Sigmoid colon (tissue), 4 donors: Measurements from ENCODE around the gene GPC1.

ENCODE experiments used
- EP300 ChIP-seq, 4 donors: sonication (generic); formaldehyde crosslinking; IDR thresholded peaks; one replicate each; pipeline ENCODE4 v1.6.1; 2017; ENCODE audit warnings: antibody characterized with exemption in 4 of 4
- POLR2A ChIP-seq, 2 donors: fragments of 450-650 bp; IDR thresholded peaks; one replicate each; pipeline ENCODE4 v1.6.1; 2016; ENCODE audit warnings: antibody characterized with exemption in 2 of 2, mild to moderate bottlenecking in 2 of 2, moderate library complexity in 2 of 2
- POLR2AphosphoS5 ChIP-seq, 4 donors: sonication (generic); formaldehyde crosslinking; IDR thresholded peaks; one replicate each; pipeline ENCODE4 v1.6.1; 2017; ENCODE audit warnings: antibody characterized with exemption in 4 of 4
- TF ChIP-seq, protein P1 (sequence below), 4 experiments: fragments of 450-650 bp in 3 of 4; fragments of 200-600 bp in 1 of 4; IDR thresholded peaks; one replicate each; pipeline ENCODE4 v1.5.1; 2016 to 2019; ENCODE audit warnings: antibody characterized with exemption in 4 of 4, mild to moderate bottlenecking in 3 of 4, moderate library complexity in 2 of 4

DNA sequence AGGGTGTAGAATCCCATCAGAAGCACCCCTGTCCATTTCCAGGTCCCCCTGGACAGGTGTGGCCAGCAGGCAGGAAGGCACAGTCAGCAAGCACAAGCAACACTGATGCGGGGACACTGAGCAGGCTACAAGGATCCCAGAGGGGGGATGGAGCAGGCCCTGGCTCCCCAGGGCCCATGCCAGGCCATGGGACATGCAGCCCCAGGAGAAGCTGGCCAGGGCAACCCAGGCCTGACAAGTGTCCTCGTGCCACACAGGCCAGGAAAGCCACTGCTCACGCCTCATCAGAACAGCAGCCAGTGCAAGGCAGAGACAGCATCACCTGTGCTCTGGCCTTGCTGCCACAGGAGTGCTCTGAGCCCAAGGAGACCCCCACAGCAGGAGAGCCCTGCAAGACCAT is 14.1 kb upstream of the GPC1 start:
- TF ChIP-seq, protein P1, sequence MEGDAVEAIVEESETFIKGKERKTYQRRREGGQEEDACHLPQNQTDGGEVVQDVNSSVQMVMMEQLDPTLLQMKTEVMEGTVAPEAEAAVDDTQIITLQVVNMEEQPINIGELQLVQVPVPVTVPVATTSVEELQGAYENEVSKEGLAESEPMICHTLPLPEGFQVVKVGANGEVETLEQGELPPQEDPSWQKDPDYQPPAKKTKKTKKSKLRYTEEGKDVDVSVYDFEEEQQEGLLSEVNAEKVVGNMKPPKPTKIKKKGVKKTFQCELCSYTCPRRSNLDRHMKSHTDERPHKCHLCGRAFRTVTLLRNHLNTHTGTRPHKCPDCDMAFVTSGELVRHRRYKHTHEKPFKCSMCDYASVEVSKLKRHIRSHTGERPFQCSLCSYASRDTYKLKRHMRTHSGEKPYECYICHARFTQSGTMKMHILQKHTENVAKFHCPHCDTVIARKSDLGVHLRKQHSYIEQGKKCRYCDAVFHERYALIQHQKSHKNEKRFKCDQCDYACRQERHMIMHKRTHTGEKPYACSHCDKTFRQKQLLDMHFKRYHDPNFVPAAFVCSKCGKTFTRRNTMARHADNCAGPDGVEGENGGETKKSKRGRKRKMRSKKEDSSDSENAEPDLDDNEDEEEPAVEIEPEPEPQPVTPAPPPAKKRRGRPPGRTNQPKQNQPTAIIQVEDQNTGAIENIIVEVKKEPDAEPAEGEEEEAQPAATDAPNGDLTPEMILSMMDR (IDR thresholded peaks at IDR 0.05), result no peak
- TF ChIP-seq POLR2A (IDR thresholded peaks at IDR 0.05), result no peak
- TF ChIP-seq POLR2AphosphoS5 (IDR thresholded peaks at IDR 0.05), result no peak
- TF ChIP-seq EP300 (IDR thresholded peaks at IDR 0.05), result no peak
